SK-N-SH treated with all-trans-retinoic acid at 6 μM for 48 hours (cell line): ENCODE measurements around the gene ABCC4.

Experiments
- ATAC-seq: fragments of 200-7000 bp; cut with Tn5 transposase; 3 replicates; pipeline ENCODE4 v1.9.1; 2020; ENCODE audit warnings: mild to moderate bottlenecking, moderate library complexity
- ARNTL ChIP-seq: fragments of 450-650 bp; formaldehyde crosslinking; IDR thresholded peaks from 2 replicates; pipeline ENCODE4 v1.5.0; 2020; ENCODE audit warnings: low read depth, mild to moderate bottlenecking, moderate library complexity, borderline replicate concordance
- BACH2 ChIP-seq: fragments of 250-450 bp; sonication (Bioruptor Pico); IDR thresholded peaks from 2 replicates; pipeline ENCODE4 v1.9.0; 2021; ENCODE audit warnings: mild to moderate bottlenecking, borderline replicate concordance
- CSDC2 ChIP-seq: fragments of 250-450 bp; sonication (Bioruptor Pico); IDR thresholded peaks from 2 replicates; pipeline ENCODE4 v1.5.0; 2020; ENCODE audit warnings: mild to moderate bottlenecking, moderate library complexity
- ESRRG ChIP-seq: fragments of 250-450 bp; sonication (Bioruptor Pico); IDR thresholded peaks from 2 replicates; pipeline ENCODE4 v1.6.1; 2021; ENCODE audit warnings: mild to moderate bottlenecking
- GLIS3 ChIP-seq: fragments of 250-450 bp; sonication (Bioruptor Pico); IDR thresholded peaks from 2 replicates; pipeline ENCODE4 v1.5.0; 2020; ENCODE audit warnings: mild to moderate bottlenecking, moderate library complexity
- ISL1 ChIP-seq: fragments of 250-450 bp; sonication (Bioruptor Pico); IDR thresholded peaks from 2 replicates; pipeline ENCODE4 v2.1.2; 2022; ENCODE audit warnings: mild to moderate bottlenecking, moderate library complexity
- OSR1 ChIP-seq: fragments of 250-450 bp; sonication (Bioruptor Pico); IDR thresholded peaks from 2 replicates; pipeline ENCODE4 v1.8.0; 2022; ENCODE audit warnings: moderate library complexity, mild to moderate bottlenecking, inconsistent platforms
- RARB ChIP-seq: fragments of 250-450 bp; sonication (Bioruptor Pico); IDR thresholded peaks from 2 replicates; pipeline ENCODE4 v1.8.0; 2021; ENCODE audit warnings: mild to moderate bottlenecking, moderate library complexity
- SNAI2 ChIP-seq: fragments of 250-450 bp; sonication (Bioruptor Pico); IDR thresholded peaks from 2 replicates; pipeline ENCODE4 v1.5.0; 2020; ENCODE audit warnings: mild to moderate bottlenecking, moderate library complexity
- TCF4 ChIP-seq: fragments of 250-450 bp; sonication (Bioruptor Pico); IDR thresholded peaks from 2 replicates; pipeline ENCODE4 v1.8.0; 2021; ENCODE audit warnings: mild to moderate bottlenecking, moderate library complexity, borderline replicate concordance
- TOX ChIP-seq: fragments of 250-450 bp; sonication (Bioruptor Pico); IDR thresholded peaks from 2 replicates; pipeline ENCODE4 v1.8.0; 2021; ENCODE audit warnings: mild to moderate bottlenecking, moderate library complexity, borderline replicate concordance
- ZC3H10 ChIP-seq: fragments of 250-450 bp; sonication (Bioruptor Pico); IDR thresholded peaks from 2 replicates; pipeline ENCODE4 v1.5.1; 2021; ENCODE audit warnings: mild to moderate bottlenecking, moderate library complexity
- ZFP3 ChIP-seq: fragments of 250-450 bp; sonication (Bioruptor Pico); IDR thresholded peaks from 2 replicates; pipeline ENCODE4 v1.5.0; 2020; ENCODE audit warnings: mild to moderate bottlenecking, moderate library complexity
- ZFP30 ChIP-seq: fragments of 450-650 bp; formaldehyde crosslinking; IDR thresholded peaks from 2 replicates; pipeline ENCODE4 v1.5.0; 2022; ENCODE audit warnings: mild to moderate bottlenecking, moderate library complexity
- ZNF565 ChIP-seq: fragments of 450-650 bp; formaldehyde crosslinking; conservative IDR thresholded peaks from 2 replicates; pipeline ENCODE4 v1.5.0; 2020; ENCODE audit warnings: low read depth, mild to moderate bottlenecking, moderate library complexity
- ZNF70 ChIP-seq: fragments of 450-650 bp; formaldehyde crosslinking; IDR thresholded peaks from 2 replicates; pipeline ENCODE4 v1.5.0; 2020; ENCODE audit warnings: mild to moderate bottlenecking, moderate library complexity
- ZNF8 ChIP-seq: fragments of 450-650 bp; formaldehyde crosslinking; IDR thresholded peaks from 2 replicates; pipeline ENCODE4 v1.5.0; 2020; ENCODE audit warnings: mild to moderate bottlenecking, moderate library complexity
- TF ChIP-seq, protein P1 (sequence below): fragments of 250-450 bp; sonication (Bioruptor Pico); IDR thresholded peaks from 2 replicates; pipeline ENCODE4 v1.8.0; 2021; ENCODE audit warnings: low read depth, mild to moderate bottlenecking, moderate library complexity, borderline replicate concordance
- TF ChIP-seq, protein P2 (sequence below): fragments of 250-450 bp; sonication (Bioruptor Pico); IDR thresholded peaks from 2 replicates; pipeline ENCODE4 v1.8.0; 2020; ENCODE audit warnings: mild to moderate bottlenecking, moderate library complexity, borderline replicate concordance
- TF ChIP-seq, protein P3 (sequence below): fragments of 250-450 bp; sonication (Bioruptor Pico); IDR thresholded peaks from 2 replicates; pipeline ENCODE4 v1.5.1; 2021; ENCODE audit warnings: mild to moderate bottlenecking, moderate library complexity
- TF ChIP-seq, protein P4 (sequence below): fragments of 250-450 bp; sonication (Bioruptor Pico); IDR thresholded peaks from 2 replicates; pipeline ENCODE4 v1.5.1; 2020; ENCODE audit warnings: low read depth, mild to moderate bottlenecking, moderate library complexity
- TF ChIP-seq, protein P5 (sequence below): fragments of 250-450 bp; sonication (Bioruptor Pico); IDR thresholded peaks from 2 replicates; pipeline ENCODE4 v1.5.0; 2020; ENCODE audit warnings: mild to moderate bottlenecking, moderate library complexity

Gene ABCC4

DNA sequence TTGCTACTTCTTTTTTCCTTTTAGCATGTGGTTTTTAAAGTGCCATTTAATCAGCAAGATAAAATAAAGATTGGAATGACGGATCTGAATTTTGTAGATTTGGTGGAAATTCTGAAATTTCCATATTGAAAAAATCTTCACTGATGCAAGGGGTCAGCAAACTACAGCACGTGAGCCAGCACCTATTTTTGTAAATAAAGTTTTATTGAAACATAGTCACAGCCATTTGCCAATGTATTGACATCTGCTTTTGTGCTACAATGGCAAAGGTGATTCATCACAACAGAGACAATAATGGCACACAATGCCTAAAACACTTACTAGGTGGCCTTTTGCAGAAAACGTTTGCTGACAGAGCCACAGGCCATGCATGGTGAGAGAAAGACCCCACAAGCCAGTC lies 226.4 kb downstream of the ABCC4 start:
- TF ChIP-seq ARNTL (CRISPR knock-in tag) (no peak), OSR1 (CRISPR knock-in tag) (no peak), ZFP3 (CRISPR knock-in tag) (no peak), BACH2 (no peak), ZNF70 (no peak), ZFP30 (CRISPR knock-in tag) (no peak), ISL1 (CRISPR knock-in tag) (no peak), TOX (CRISPR knock-in tag) (no peak), ESRRG (CRISPR knock-in tag) (no peak), SNAI2 (CRISPR knock-in tag) (no peak), GLIS3 (no peak), ZNF8 (CRISPR knock-in tag) (no peak), ZC3H10 (no peak), ZNF565 (CRISPR knock-in tag) (no peak), RARB (CRISPR knock-in tag) (no peak), TCF4 (no peak)
- TF ChIP-seq, protein P1, sequence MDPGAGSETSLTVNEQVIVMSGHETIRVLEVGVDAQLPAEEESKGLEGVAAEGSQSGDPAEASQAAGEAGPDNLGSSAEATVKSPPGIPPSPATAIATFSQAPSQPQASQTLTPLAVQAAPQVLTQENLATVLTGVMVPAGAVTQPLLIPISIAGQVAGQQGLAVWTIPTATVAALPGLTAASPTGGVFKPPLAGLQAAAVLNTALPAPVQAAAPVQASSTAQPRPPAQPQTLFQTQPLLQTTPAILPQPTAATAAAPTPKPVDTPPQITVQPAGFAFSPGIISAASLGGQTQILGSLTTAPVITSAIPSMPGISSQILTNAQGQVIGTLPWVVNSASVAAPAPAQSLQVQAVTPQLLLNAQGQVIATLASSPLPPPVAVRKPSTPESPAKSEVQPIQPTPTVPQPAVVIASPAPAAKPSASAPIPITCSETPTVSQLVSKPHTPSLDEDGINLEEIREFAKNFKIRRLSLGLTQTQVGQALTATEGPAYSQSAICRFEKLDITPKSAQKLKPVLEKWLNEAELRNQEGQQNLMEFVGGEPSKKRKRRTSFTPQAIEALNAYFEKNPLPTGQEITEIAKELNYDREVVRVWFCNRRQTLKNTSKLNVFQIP (CRISPR knock-in tag), result no peak
- TF ChIP-seq, protein P2, sequence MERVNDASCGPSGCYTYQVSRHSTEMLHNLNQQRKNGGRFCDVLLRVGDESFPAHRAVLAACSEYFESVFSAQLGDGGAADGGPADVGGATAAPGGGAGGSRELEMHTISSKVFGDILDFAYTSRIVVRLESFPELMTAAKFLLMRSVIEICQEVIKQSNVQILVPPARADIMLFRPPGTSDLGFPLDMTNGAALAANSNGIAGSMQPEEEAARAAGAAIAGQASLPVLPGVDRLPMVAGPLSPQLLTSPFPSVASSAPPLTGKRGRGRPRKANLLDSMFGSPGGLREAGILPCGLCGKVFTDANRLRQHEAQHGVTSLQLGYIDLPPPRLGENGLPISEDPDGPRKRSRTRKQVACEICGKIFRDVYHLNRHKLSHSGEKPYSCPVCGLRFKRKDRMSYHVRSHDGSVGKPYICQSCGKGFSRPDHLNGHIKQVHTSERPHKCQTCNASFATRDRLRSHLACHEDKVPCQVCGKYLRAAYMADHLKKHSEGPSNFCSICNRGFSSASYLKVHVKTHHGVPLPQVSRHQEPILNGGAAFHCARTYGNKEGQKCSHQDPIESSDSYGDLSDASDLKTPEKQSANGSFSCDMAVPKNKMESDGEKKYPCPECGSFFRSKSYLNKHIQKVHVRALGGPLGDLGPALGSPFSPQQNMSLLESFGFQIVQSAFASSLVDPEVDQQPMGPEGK (CRISPR knock-in tag), result no peak
- TF ChIP-seq, protein P3, sequence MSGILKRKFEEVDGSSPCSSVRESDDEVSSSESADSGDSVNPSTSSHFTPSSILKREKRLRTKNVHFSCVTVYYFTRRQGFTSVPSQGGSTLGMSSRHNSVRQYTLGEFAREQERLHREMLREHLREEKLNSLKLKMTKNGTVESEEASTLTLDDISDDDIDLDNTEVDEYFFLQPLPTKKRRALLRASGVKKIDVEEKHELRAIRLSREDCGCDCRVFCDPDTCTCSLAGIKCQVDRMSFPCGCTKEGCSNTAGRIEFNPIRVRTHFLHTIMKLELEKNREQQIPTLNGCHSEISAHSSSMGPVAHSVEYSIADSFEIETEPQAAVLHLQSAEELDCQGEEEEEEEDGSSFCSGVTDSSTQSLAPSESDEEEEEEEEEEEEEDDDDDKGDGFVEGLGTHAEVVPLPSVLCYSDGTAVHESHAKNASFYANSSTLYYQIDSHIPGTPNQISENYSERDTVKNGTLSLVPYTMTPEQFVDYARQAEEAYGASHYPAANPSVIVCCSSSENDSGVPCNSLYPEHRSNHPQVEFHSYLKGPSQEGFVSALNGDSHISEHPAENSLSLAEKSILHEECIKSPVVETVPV, result no peak
- TF ChIP-seq, protein P4, sequence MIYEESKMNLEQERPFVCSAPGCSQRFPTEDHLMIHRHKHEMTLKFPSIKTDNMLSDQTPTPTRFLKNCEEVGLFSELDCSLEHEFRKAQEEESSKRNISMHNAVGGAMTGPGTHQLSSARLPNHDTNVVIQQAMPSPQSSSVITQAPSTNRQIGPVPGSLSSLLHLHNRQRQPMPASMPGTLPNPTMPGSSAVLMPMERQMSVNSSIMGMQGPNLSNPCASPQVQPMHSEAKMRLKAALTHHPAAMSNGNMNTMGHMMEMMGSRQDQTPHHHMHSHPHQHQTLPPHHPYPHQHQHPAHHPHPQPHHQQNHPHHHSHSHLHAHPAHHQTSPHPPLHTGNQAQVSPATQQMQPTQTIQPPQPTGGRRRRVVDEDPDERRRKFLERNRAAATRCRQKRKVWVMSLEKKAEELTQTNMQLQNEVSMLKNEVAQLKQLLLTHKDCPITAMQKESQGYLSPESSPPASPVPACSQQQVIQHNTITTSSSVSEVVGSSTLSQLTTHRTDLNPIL (CRISPR knock-in tag), result no peak
- no peak for ATAC-seq

DNA sequence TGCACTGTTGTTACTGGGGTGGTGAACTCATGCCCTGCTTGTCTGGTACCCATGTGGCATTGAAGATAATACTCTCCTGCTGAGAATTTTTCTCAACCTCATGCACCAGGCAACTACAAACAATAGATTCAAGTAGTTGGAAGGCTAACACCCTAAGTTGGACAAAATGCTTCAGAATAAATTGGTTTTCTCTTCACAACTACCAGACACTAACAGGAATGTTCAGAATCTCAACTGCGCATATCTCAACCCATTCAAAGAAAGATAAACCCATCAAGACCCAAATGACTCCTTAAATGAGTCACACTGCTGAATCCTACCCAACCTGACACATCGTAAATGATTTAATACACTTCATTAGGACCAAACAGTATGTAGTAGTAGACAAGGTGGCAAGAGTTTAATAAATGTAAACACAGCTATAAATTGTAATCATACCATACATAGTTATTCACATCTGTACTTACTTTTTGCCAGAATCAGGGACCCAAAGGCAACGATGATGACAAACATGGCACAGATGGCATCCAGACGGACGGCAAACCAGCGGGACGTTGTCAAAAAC lies 227.4 kb downstream of the ABCC4 start:
- no peak for ATAC-seq
- no peak for TF ChIP-seq CSDC2
- no peak for TF ChIP-seq OSR1 (CRISPR knock-in tag)
- TF ChIP-seq ZFP30 (CRISPR knock-in tag), result no peak
- TF ChIP-seq, protein P3, result no peak
- TF ChIP-seq, protein P5, sequence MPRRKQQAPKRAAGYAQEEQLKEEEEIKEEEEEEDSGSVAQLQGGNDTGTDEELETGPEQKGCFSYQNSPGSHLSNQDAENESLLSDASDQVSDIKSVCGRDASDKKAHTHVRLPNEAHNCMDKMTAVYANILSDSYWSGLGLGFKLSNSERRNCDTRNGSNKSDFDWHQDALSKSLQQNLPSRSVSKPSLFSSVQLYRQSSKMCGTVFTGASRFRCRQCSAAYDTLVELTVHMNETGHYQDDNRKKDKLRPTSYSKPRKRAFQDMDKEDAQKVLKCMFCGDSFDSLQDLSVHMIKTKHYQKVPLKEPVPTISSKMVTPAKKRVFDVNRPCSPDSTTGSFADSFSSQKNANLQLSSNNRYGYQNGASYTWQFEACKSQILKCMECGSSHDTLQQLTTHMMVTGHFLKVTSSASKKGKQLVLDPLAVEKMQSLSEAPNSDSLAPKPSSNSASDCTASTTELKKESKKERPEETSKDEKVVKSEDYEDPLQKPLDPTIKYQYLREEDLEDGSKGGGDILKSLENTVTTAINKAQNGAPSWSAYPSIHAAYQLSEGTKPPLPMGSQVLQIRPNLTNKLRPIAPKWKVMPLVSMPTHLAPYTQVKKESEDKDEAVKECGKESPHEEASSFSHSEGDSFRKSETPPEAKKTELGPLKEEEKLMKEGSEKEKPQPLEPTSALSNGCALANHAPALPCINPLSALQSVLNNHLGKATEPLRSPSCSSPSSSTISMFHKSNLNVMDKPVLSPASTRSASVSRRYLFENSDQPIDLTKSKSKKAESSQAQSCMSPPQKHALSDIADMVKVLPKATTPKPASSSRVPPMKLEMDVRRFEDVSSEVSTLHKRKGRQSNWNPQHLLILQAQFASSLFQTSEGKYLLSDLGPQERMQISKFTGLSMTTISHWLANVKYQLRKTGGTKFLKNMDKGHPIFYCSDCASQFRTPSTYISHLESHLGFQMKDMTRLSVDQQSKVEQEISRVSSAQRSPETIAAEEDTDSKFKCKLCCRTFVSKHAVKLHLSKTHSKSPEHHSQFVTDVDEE (CRISPR knock-in tag), result no peak
- TF ChIP-seq, all 23 proteins: peak for 0
